ENCODE data around the gene GORASP1. TPM values are rescaled to one million over a fixed set of nuclear protein-coding genes. Genes with fewer than 3 reads are reported as not detected.
A peak's percentile ranks its signal among the peaks of the same experiment; 100 is the strongest.

GORASP1 gene
- total RNA-seq, 4 donors from 2014 or later = 32.3 to 73.4 (median 47.5) TPM

DNA sequence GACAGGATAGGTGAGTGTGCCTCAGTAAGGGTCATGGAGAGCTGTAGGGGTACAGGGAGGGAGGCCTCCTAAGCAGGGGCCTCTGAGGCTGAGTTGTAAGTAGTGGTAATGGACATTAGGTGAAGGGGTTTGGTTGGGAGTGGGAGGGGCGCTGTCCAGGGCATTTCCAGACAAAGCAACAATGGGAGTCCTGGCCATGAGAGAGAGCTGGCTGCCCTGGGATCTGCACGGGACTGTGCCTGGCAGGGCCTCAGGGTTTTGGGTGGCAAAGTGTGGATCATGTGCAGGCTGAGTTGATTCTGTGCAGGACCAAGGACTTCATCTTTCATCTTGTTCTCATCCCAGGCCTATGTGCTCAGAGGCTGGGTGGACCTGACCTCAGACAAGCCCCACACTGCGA, 4.7 kb upstream of the GORASP1 start:
- Histone ChIP-seq H3K27me3 (no peaks in the 10 kb centered on the region), H3K9me3 (no peaks in the 10 kb centered on the region), H3K4me3 (no peak overlapping the region), H3K27ac (no peak overlapping the region), H3K4me1 (no peaks in the 10 kb centered on the region), H3K36me3 (no peaks in the 10 kb centered on the region)
- DNase-seq = no peak
- intact Hi-C loops (cut with DNase I; ENCODE audit: low total_unique reads) = no loop called here
- TF ChIP-seq, protein P1, sequence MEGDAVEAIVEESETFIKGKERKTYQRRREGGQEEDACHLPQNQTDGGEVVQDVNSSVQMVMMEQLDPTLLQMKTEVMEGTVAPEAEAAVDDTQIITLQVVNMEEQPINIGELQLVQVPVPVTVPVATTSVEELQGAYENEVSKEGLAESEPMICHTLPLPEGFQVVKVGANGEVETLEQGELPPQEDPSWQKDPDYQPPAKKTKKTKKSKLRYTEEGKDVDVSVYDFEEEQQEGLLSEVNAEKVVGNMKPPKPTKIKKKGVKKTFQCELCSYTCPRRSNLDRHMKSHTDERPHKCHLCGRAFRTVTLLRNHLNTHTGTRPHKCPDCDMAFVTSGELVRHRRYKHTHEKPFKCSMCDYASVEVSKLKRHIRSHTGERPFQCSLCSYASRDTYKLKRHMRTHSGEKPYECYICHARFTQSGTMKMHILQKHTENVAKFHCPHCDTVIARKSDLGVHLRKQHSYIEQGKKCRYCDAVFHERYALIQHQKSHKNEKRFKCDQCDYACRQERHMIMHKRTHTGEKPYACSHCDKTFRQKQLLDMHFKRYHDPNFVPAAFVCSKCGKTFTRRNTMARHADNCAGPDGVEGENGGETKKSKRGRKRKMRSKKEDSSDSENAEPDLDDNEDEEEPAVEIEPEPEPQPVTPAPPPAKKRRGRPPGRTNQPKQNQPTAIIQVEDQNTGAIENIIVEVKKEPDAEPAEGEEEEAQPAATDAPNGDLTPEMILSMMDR (IDR thresholded peaks at IDR 0.05) = no peak
- TF ChIP-seq POLR2A (IDR thresholded peaks at IDR 0.05) = no peak

DNA sequence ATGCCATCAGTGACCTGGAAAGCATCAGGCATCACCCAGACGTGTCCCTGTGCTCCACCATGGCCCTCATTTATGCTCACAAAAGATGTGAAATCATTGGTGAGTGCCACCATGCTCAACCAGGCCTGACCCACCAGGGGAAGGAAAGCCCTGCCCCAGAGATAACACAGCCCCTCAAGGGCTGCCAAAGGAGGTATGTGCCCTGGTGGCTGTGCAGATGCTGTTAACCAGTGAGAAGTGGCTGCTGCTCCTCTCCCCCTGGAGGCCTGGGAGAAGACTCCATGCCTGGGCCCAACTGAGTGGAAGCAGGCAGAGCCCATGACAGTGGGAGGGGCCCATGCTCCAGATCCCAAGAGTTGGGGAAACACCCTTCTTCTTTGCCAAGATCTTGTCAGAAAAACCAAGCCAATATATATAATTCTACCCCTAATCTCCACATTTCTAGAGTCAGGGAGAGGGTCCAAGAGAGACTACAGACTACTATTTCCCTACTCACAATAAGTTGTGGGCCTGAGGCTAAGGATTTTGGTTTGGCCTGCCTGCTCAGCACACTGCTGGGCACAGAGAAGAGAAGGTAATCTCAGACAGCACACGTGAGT, 2.7 kb upstream of the GORASP1 start:
- no peak for TF ChIP-seq POLR2A (IDR thresholded peaks at IDR 0.05)
- TF ChIP-seq, protein P1 (IDR thresholded peaks at IDR 0.05) = no peak

DNA sequence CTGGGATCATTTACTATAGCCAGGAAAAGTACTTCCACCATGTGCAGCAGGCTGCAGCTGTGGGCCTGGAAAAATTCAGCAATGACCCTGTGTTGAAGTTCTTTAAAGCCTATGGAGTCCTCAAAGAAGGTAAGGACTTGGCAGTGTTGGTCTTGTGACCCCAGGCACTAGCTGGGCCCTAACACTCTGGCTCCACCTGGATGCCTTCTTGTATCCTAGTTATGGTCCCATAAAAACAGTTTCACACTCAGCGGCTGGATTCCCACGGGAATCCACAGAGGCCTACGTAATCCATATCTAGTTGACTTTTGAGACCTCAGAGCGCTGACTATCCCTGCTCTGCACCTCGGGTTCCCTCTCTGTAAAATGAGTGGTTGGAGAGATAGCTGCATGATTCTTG, 1.7 kb upstream of the GORASP1 start:
- H3K36me3 ChIP-seq = no peaks in the 10 kb centered on the region
- H3K4me1 ChIP-seq = peaks cover 0 to under 1% of the 10 kb centered on the region in 2 donors
- H3K27ac ChIP-seq = no peak overlapping the region
- no peak for DNase-seq
- TF ChIP-seq, protein P1 (IDR thresholded peaks at IDR 0.05) = no peak
- no peak for TF ChIP-seq POLR2A (IDR thresholded peaks at IDR 0.05)
- H3K27me3 ChIP-seq = no peaks in the 10 kb centered on the region
- no peak overlapping the region for H3K4me3 ChIP-seq
- intact Hi-C loops (cut with DNase I; ENCODE audit: low total_unique reads) = no loop called here
- no peaks in the 10 kb centered on the region for H3K9me3 ChIP-seq

More for the DNA sequence above, 2.7 kb upstream of the GORASP1 start:
- DNase-seq = no peak
- intact Hi-C loops (cut with DNase I; ENCODE audit: low total_unique reads) = no loop called here
- Histone ChIP-seq H3K9me3 (no peaks in the 10 kb centered on the region), H3K27ac (no peak overlapping the region), H3K36me3 (no peaks in the 10 kb centered on the region), H3K4me3 (no peak overlapping the region), H3K4me1 (no peaks in the 10 kb centered on the region), H3K27me3 (no peaks in the 10 kb centered on the region)

DNA sequence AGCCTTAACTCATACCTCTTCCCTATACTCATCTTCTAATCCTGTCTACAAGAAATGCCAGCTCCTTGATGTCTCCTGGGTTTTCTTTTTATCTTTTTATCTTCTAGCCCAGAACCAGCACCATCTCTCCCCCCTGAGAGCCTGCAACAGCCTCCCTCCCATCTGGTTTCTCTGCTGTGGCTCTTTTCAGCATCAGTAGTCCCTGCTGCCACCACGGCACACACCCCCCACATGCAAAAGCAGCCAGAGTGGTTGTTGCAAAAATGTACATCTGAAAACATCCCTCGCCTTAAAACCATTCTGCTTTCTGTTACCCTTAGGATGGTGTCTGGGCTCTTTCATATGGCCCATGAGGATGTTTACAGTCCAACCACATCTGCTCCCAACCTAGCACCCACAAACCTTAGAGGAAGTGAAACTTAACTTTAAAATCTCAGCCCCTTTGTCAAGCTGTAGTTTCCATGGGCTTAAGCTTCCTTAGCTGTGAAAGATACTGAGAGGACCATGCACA, 828 bp upstream of the GORASP1 start:
- Histone ChIP-seq H3K27me3 (no peaks in the 10 kb centered on the region), H3K4me1 (peaks cover 0 to 5% of the 10 kb centered on the region in 2 donors), H3K9me3 (no peaks in the 10 kb centered on the region), H3K4me3 (peak overlapping the region; percentile 63 to 79), H3K36me3 (no peaks in the 10 kb centered on the region), H3K27ac (peak overlapping the region; percentile 82 to 92)
- intact Hi-C loops (cut with DNase I; ENCODE audit: low total_unique reads) = no loop called here
- DNase-seq = no peak
- TF ChIP-seq, protein P1 (IDR thresholded peaks at IDR 0.05) = no peak
- TF ChIP-seq POLR2A (IDR thresholded peaks at IDR 0.05) = no peak

DNA sequence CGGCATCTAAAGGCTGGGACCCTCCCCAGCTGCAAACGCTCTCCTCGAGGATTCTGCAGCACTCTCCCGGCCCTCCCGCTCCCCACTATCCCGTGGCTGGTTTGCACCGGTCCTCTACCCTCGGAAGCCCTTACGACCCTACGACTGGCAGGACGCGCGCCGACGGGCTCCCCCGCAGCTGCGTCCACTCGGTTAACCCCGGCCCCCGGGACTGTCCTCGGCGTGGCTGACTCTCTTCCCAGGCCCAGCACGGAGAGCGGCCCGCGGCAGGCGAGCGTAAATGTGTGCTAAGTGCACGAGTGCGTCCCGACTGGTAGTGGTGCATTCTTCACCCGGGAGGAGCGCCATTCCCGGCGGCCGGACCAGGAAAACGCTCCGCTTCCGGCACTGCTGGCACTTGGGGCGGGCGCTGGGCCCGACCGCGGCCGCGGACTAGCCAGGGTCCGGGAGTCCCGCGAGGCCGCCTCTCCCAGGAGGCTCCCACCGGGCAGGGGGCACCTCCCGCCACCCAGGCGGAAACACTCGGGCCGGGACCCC, 508 bp downstream of the GORASP1 start:
- peak overlapping the region; percentile 63 to 79 for H3K4me3 ChIP-seq
- intact Hi-C loops (cut with DNase I; ENCODE audit: low total_unique reads) = no loop called here

More for the DNA sequence above, 508 bp downstream of the GORASP1 start:
- Histone ChIP-seq H3K27ac (peak overlapping the region; percentile 82 to 92), H3K9me3 (no peaks in the 10 kb centered on the region), H3K4me1 (peaks cover 0 to 5% of the 10 kb centered on the region in 2 donors), H3K36me3 (no peaks in the 10 kb centered on the region), H3K27me3 (no peaks in the 10 kb centered on the region)
- DNase-seq = peak; percentile 45 to 58
- no peak for TF ChIP-seq POLR2A (IDR thresholded peaks at IDR 0.05)
- TF ChIP-seq, protein P1 (IDR thresholded peaks at IDR 0.05) = no peak

Measured in uterus (tissue), 4 donors.